ENCODE measurements around the gene HMG20B.

The HMG20B gene

DNA sequence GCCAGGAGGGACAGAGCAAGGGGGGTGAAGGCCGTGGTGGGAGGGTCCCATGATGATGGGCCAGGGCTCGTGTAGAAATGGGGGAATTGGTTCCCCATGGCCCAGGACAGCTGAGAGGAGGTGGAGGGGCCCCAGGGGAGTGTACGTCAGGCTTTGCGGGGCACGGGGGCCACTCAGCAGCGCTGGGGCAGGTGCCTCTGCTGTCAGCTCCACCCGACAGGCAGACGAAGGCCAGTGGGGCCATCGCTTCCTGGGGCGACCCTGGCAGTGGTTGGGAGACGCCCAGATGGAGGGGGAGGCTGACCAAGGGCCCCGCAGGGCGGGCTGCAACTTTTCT is 35.7 kb upstream of the HMG20B start:
- DNase-seq (ENCODE audit: low read depth, low spot score): no peak

DNA sequence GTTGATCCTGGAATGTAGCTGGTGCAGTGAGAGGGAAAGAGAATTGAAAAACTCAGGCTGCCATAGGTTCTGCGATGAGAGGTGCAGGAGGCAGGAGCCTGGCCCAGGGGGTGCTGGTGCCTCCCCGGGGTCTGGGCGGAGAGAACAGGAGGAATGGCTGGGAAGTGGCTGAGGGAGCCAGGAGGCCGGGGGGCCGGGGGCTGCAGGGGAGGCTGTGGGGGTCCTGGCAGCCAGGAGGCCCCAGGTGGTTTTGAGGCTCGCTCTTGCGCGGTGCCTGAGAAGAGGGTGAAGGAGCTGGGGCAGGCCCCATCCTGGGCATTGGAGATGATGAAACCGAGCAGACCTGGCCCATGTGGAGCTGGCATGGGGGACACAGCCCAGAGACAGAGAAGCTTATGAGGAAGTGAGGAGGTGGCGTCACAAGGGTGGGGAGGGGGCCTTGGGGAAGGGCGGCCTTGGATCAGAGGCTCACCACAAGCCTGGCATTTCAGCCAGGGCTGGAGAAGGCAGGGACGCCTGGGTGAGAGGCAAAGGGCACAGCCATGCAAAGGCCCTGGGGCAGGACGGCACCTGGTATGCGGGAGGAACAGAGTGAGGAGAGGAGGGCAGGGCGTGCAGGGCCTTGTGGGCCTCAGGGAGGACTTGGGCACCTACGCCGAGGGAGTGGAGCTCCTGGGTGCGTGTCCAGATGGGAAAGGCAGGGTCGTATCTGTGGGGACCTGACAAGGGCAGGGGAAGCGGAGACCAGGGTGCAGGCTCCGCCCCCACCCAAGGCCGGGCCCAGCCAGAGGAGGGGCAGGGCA is 35.1 kb upstream of the HMG20B start:
- DNase-seq (ENCODE audit: low read depth, low spot score): no peak

DNA sequence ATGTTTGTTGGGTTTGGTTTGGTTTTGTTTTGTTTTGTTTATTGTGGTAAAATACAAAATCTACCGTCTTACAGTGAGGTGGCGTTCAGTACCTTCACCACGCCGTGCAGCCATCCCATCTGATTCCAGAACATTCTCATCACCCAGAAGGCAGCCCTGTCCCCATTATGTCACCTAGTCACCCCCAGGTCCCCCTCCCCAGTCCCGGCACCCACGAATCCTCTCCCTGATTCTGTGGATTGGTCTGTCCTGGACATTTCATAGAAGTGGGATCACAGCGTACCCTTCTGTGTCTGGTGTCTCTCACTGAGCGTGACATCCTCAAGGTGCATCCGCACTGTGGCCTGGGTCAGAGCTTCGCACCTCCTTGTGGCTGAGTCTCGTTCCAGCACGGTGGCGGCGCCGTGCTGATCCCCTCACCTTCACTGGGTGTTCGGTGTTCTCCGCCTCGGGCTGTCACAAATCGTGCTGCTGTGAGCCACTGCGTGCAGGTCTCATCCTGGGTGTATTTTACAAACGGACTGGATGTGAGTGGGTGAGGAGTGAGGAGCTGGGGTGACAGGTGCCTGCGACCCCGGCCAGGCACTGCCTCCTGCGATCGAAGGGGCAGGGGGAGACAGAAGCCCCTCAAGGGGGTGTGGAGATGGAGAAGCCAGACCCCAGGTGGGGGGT is 34.4 kb upstream of the HMG20B start:
- no peak for DNase-seq (ENCODE audit: low read depth, low spot score)

DNA sequence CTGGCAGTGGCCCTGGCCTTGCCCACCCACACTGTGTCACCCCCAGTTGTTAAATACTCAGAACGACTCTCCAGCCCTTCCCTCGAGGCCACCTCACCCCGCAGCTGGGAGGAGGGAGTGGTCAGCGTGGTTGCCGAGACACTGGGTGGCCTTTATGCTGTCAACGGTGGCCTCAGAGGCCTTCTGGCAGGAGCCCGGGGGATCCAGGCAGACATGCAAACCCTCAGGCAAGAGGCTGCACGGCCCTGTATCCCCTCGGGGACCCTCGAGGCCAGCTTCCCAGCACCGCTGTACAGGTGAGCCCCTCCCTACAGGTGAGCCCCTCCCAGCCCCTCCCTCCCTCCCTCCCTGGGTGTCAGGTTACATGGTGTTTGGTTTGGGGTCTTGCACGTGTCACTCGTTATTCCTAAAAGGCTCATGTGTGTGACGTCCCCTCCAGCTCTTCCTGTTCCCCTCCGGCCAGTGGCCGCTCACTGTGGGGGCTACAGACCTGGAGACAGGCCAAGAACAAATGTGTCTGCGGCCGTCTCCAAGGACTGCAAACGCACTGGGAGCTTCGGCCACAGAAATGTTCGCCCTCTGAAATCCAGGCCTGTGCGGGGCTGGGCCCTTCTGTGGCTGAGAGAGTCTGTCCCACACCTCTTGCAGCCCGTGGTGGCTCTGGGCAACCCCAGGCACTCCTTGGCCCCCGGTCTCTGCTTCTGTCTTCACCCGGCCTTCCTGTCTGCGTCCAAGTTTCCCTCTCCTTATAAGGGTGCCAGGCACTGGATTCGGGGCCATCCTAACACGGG is 33.6 kb upstream of the HMG20B start, which contains the start of gene TEKTIP1:
TEKTIP1 (plus strand) TSS at position 210 of the 791 bp plus-strand sequence; CDS start at position 214, 4 bp downstream.
- DNase-seq (ENCODE audit: low read depth, low spot score): no peak

DNA sequence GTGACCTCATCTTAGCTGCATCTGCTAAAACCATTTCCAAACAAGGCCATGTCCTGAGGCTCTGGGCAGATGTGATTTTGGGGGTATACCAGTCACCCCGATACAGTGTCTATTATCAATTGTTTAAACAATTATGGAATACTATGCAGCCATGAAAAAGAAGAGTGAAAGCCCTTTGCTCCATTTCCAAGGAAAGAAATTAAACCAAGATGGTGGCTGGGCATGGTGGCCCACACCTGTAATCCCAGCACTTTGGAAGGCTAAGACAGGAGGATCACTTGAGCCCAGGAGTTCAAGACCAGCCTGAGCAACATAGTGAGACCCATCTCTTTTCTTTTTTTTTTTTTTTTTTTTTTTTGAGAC is 33.0 kb upstream of the HMG20B start:
- DNase-seq (ENCODE audit: low read depth, low spot score): no peak

DNA sequence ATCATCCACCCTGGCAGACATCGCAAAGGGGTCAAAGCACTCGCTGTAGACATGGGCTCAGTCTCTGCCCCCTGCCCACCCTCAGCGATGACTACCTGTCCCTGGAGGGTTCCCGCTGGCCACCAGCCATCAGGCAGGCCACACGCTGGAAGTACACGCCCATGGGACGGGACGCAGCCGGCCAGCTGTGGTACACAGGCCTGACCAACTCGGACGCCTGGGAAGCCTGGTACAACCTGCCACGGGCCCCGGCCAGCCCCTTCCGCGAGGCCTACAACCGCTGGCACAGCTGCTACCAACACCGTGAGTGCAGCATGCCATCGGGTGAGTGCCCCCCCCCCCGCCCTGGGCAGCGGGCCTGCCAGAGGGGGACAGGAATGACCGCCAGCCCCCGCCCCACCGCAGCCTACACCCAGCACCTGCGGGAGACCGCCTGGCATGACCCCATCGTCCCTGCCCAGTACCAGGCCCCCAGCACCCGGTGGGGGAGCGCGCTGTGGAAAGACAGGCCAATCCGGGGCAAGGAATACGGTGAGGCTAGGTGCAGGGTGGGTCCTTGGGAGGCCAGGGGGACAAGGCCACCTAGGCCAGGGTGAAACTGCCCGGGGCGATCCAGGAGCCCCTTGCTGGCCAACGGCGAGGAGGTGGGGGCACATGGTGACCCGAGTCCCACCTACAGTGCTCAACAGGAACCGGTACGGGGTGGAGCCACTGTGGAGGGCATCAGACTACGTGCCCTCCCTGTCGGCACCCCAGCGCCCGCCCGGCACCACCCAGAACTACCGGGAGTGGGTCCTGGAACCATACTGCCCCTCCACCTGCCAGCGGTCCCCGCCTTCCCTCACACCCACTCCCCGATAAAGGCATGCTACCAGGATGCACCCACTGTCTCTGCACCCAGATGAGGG is 29.3 kb upstream of the HMG20B start:
- DNase-seq (ENCODE audit: low read depth, low spot score): no peak

DNA sequence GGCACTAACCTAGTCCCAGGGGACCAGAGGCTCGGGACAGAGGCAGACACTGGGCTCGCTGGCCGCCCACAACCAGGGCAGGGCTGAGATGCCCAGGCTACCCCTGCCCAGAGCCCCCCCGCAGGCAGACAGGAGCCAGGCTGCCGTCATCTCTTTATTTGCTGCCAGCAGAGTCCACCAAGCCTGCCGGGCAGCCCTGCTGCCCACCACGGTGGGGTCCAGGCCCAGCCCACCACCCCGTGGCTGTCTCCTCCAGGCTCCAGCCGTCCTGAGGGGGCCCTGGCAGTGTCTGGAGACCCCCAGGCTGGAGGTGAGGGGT is 28.7 kb upstream of the HMG20B start:
- DNase-seq (ENCODE audit: low read depth, low spot score): no peak

DNA sequence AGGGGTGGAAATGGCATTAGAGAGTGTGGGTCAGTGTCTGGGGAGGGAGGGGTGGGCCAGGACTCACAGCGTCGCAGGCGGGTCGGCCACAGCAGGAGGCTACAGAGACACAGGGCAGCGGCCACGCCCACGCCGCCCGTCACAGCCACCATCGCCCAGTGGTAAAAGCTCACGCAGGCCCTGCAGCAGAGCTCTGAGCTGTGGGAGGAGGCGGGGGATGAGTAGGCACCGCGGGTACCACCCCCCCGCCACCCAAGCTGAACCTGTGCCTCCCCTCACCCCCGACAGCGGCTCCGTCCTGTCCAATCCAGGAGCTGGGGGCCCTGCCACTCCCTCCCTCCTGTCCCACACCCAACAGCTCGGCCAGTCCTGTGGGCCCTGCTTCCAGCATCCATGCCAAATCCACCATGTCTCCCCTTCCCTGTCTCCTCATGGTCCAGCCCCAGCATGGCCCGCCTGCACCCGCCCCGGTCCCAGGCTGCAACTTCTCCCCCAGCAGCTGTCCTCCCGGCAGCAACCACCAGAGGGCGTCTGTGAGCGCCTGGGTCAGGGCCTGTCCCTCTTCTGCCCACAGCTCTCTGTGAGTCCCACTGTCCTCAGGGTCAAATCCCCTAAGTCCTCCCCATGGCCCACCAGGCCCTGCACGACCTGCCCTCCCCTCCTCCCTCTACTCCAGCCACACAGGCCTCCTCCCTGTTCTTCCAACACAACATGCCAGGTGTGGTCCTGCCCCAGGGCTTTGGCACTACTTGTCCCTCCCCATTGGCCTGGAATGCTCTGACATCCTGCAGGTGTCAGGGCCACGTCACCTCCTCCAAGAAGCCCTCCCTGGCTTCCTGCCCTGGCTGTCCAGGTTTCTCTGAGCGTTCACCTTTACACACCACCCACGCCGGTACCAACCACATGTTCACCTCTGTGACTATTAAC is 27.7 kb upstream of the HMG20B start:
- DNase-seq (ENCODE audit: low read depth, low spot score): peak; percentile 67

DNA sequence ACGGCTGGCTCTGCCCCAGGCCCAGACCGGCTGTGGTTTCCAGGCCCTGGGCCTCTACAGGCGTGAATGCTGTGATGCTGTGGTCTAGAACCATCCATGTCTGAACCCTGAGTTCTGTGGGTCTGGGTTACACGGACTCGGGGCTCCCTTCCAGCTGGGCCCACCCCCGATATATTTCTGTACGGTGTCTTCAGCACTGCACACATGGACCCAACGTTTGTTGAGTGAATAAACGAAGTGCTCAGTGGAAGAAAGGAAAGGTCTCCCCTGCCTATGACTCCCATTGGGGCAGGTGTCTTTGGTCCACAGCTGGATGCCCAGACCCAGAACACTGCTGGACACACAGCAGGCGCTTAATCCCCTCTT is 27.1 kb upstream of the HMG20B start:
- no peak for DNase-seq (ENCODE audit: low read depth, low spot score)

DNA sequence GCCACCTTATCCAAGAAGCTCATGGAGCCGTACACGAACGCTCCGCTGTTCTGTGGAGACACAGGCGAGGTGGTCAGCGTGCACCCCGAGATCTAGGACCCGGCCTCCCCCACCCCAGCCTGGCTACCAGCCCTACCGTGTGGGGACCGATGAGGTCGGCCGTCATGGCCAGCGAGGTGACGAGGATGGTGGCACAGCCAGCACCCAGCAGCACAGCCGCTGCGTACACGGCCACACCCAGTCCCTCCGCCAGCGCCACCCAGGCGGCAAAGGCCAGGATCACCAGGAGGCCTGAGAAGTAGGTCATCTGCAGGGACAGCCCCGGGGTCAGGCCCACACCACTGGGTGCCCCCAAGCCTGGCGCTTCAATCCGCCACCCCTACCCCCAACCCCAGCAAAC is 26.6 kb upstream of the HMG20B start:
- no peak for DNase-seq (ENCODE audit: low read depth, low spot score)

DNA sequence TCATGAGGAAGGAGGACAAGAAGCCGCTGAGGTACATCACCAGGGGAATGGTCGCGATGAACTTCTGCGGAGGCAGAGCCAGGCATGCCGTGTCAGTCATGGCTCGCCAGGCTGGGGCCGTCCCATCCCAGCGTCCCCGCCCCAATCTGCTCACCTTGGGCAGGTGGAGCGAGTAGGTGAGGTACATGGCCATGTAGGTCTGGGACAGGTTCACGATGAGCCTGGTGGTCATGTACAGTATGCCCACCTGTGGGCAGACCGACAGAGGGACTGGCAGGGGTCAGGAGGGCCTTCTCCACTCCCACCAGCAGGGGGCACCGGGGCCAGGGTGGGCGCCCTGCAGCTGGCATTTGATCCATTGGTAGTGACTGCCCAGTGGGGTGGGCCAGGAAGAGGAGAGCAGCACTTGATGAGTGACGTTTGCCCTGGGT is 25.4 kb upstream of the HMG20B start:
- DNase-seq (ENCODE audit: low read depth, low spot score): no peak

DNA sequence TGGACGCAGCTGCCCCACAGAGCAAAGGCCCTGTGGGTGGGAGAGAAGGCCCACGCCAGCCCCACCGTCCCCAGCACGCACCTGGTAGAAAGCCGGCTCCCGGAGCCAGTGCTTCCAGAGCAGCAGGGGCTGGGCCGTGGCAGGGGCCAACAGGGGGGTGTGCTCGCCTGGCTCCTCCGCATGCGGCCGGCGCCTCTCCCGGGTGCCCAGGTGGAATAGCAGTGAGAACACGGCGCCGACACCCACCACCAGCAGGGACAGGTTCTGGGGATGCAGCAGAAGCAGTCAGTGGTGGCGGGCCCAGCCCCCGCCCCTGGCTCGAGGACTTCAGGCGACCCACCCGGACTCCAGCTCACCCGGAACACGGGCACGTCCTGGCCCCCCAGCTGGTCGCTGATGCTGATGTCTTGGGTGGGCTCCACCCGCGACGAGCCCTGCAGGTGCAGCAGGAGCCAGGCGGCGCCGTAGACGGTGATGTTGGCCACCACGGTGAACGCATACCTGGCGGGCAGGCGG is 24.9 kb upstream of the HMG20B start:
- no peak for DNase-seq (ENCODE audit: low read depth, low spot score)

DNA sequence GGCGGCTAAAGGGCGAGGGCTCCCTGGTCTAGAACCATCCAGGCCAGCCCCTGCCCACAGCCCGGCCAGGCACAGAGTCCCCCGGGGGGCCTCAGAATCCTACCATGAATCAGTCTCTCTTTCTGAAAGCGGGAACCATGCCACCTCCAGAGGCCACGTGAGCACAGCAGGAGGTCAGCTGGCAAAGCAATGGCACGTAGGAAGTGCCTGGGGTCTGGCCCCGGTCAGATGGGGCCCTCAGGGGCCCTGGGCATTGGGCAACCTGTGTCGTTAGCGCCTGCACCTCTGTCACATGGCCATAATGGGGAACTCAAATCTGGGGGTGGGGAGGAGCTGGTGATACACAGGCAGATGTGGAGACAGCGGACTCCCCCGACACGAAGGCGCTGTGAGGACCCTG is 24.1 kb upstream of the HMG20B start:
- DNase-seq (ENCODE audit: low read depth, low spot score): no peak

DNA sequence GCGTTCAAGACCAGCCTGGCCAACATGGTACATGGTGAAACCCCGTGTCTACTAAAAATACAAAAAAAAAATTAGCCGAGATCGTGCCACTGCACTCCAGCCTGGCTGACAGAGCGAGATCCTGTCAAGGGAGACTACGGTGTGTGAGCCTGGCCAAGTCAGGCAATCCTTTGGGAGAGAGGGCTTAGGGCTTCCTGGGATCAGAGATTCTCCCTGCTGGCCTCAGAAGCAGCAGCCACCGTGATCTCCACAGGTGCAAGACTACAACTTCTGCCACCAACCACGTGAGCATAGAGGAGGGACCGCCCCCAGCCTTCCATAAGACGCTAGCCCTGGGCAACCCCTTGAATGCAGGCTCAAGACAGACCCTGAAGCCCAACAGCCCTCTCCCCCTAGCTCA is 22.9 kb upstream of the HMG20B start:
- no peak for DNase-seq (ENCODE audit: low read depth, low spot score)

DNA sequence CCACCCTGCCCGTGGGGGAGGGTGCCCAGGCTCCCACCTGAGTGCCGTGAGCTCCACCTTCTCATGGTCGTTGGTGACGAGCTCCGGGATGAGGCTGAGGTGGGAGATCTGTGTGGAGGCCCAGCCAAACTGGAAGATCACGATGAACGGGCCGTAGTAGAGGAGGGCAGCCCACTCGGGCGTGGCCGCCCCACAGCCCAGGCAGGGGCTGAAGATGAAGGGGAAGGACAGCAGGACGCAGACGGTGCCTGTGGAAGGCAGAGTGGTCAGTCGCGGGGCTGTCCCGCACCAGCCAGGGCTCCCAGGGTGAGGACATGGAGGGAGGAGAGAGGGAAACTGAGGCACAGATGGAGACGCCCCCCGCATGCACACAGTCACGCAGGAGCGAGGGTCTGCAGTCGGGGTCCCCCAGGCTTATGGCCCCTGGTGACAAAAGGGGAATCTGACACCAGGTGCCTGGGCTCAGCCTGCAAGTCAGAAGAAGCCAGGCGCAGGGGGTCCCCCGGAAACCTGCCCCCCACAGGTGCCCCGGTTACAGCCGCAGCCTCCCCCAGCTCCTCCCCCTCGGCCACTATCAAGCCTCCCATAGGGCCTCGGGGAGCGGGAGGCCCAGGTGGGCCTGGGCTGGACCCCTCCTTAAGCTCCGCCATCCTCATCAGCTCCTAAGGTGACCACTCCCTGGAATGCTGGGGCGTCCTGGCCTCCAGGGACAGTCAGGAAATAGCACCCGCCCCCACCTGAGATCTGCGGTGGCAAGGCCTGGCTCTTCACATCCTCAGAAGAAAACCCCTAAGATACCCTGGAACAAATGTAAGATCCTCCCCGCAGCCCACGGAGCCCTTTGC is 21.6 kb upstream of the HMG20B start:
- DNase-seq (ENCODE audit: low read depth, low spot score): no peak

DNA sequence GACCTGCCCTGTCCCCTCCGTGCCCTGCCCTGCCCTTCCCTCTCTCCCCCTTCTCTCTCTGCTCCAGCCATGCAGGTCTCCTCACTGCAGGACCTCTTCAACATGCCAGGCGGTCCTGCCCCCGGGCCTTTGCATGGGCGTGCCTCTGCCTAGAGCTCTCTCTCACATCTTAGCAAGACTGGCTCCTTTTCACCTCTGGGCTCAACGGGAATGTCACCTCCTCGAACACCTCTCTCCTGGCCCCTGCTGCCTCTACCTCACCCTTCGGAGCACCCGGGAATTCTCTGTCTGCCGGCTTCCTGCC is 21.0 kb upstream of the HMG20B start:
- no peak for DNase-seq (ENCODE audit: low read depth, low spot score)

DNA sequence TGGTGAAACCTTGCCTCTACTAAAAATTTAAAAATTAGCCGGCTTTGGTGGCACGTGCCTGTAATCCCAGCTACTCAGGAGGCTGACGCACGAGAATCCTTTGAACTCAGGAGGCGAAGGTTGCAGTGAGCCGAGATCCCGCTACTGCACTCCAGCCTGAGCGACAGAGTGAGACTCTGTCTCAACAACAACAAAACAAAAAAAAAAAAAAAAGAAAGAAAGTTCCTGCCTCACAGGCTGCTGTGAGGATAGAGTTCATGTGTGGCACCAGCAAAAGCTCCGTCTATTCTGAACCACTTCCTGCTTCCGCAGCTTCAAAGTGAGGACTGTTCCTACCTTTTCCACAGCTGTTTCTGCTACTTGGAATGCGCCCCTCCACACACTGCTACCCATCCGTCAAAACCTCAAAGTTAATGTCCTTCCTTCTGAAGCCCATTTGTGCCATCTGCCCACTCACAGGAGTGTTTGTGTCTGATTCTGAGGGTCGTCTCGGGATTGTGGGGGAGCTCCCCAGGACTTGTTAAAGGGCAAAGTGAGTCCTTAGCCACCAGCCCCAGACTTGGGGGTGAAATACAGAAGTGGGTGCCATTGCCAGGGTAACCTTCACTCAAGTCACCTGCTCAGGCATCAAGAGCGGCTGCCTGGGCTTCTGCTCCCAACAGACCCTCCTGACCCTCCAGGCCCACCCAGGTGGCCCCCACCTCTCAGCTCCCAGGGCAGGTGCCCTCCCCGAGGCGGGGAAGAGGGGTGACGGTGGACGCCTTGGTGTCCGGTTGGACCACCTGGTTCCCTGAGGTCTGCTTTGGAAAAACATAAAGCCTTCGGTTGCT is 18.3 kb upstream of the HMG20B start:
- no peak for DNase-seq (ENCODE audit: low read depth, low spot score)

DNA sequence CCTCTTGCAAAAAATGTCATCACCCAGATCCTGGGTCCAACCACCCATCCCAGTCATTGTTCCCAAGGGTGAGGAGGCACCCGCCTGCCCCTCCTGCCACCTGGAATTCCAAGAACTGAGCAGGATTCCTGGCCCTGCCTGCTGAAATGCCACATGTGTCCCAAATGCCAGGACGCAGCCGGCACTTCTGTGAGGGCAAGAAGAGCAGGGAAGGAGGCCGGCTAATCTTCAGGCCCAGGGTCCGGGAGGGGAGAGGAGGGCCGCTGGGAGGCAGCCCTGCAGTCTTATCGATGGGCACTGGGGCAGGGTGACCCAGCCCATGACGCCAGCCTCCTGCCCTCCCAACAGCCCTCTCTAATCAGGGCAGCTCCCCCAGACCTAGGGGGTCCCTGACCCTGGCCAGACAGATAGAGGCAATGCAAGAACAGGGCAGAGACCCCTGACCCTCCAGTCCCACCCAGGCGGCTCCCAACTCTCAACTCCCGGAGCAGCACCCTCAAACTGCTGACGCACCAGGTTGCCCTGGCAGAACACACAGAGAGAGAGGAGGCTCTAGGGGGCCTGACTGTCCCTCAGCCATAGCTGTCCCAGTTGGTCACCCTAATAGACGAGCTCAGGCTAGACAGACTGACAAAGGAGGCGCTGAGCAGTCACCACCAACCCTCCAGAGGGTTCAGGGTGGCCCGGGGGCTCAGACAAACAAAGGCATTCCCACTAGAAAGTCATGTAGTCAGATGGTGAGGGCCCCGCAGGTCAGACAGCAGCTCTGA is 16.9 kb upstream of the HMG20B start:
- DNase-seq (ENCODE audit: low read depth, low spot score): no peak
